GM21381 (cell line): Measurements from ENCODE around the gene ZC3H7B.

Experiments used
- ATAC-seq: cut with Tn5 transposase; IDR thresholded peaks from one replicate; pipeline ENCODE4 v1.9.1; 2021; ENCODE audit warnings: mild to moderate bottlenecking, moderate library complexity; ENCODE audit not compliant: unreplicated experiment

Gene ZC3H7B

GRCh38 chr22:41352058-41352457 is 50.7 kb downstream of the ZC3H7B start:
- no peak for ATAC-seq

GRCh38 chr22:41353862-41354575 is 52.7 kb downstream of the ZC3H7B start:
- no peak for ATAC-seq

- ATAC-seq: no peak
These were observed 53.7 kb downstream of the ZC3H7B start for GRCh38 chr22:41354979-41355378.

- ATAC-seq: no peak
These were observed 54.6 kb downstream of the ZC3H7B start for GRCh38 chr22:41355895-41356294.

GRCh38 chr22:41356430-41357028 is 55.2 kb downstream of the ZC3H7B start:
- ATAC-seq: no peak

- ATAC-seq: no peak
These were observed 55.9 kb downstream of the ZC3H7B start for GRCh38 chr22:41357191-41357590.

GRCh38 chr22:41358927-41359326 is 57.6 kb downstream of the ZC3H7B start:
- no peak for ATAC-seq

GRCh38 chr22:41359376-41359775 is 58.1 kb downstream of the ZC3H7B start:
- ATAC-seq: no peak

- ATAC-seq: no peak
These were observed 58.8 kb downstream of the ZC3H7B start for GRCh38 chr22:41360126-41360525.

- no peak for ATAC-seq
These were observed 60.5 kb downstream of the ZC3H7B start for GRCh38 chr22:41361716-41362310.

- no peak for ATAC-seq
These were observed 61.3 kb downstream of the ZC3H7B start for GRCh38 chr22:41362615-41363014.

GRCh38 chr22:41364233-41364632 is 62.9 kb downstream of the ZC3H7B start:
- ATAC-seq: no peak

GRCh38 chr22:41364955-41365354 is 63.6 kb downstream of the ZC3H7B start:
- ATAC-seq: no peak

GRCh38 chr22:41365425-41365824 is 64.1 kb downstream of the ZC3H7B start:
- no peak for ATAC-seq

- ATAC-seq: no peak
These were observed 65.2 kb downstream of the ZC3H7B start for GRCh38 chr22:41366323-41367029.

GRCh38 chr22:41367039-41367679 is 65.8 kb downstream of the ZC3H7B start:
- ATAC-seq: no peak

GRCh38 chr22:41367680-41368542 is 66.6 kb downstream of the ZC3H7B start:
- no peak for ATAC-seq

- ATAC-seq: no peak
These were observed 67.5 kb downstream of the ZC3H7B start for GRCh38 chr22:41368543-41369423.

GRCh38 chr22:41369424-41369745 is 68.1 kb downstream of the ZC3H7B start:
- ATAC-seq: no peak
